ENCODE results near the gene CDK5. TPM values are rescaled to one million over a fixed set of nuclear protein-coding genes. Genes with fewer than 3 reads are reported as not detected.
"Not testable (repeated sequence)": the region's sequence is repeated elsewhere in the genome, so short reads cannot be mapped to it uniquely, and the experiment has no call there.

Gene CDK5
- total RNA-seq, 1 donor from 2014 or later: 4.2 TPM

DNA sequence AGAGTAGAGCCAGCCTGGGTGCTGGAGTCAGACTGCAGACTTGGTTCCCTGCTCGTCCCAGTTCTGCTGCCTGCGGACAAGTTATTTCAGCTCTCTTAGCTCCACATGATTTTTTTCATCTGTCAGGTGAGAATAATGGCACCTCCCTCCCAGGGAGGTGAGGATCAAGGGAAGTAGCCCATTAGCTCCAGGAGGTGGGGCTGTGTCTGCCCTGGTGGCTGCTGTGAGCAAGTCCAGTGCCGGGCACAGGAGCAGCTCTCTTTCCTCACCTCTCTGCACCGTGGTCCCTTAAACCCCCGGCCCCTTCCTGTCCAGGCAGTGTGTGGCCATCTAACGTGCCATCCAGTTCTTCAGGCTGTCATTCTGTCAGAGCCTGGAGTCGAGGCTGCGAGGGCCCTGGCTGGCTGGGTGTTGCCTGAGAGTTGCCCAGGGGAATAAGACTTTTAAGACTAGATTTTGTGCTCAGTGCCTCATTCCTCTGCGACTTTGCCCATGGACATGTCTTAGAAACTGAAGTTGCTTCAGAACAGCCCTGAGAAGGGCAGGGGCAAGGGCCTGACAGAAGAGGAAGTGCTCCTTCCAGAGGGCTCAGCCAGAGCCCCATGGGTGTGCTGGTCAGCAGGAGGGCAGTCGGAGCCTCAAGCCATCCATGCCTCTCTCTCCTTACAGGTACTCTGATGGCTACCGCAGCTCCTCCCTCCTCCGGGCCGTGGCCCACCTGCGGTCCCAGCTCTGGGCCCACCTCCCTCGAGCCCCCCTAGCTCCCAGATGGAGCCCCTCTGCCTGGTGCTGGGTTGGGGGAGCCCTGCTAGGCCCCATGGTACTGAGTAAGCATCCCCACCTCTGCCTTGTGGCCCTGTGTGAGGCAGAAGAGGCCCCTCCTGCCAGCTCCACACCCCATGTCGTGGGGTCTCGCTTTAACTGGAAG is 24.5 kb downstream of the CDK5 start:
- no peak for DNase-seq (ENCODE audit: extremely low spot score in 2 of 2)
- H3K9me3 ChIP-seq: no peaks in the 10 kb centered on the region
- H3K27ac ChIP-seq: no peak overlapping the region
- H3K36me3 ChIP-seq: peaks cover 0 to 33% of the 10 kb centered on the region in 2 donors
- TF ChIP-seq, protein P1, sequence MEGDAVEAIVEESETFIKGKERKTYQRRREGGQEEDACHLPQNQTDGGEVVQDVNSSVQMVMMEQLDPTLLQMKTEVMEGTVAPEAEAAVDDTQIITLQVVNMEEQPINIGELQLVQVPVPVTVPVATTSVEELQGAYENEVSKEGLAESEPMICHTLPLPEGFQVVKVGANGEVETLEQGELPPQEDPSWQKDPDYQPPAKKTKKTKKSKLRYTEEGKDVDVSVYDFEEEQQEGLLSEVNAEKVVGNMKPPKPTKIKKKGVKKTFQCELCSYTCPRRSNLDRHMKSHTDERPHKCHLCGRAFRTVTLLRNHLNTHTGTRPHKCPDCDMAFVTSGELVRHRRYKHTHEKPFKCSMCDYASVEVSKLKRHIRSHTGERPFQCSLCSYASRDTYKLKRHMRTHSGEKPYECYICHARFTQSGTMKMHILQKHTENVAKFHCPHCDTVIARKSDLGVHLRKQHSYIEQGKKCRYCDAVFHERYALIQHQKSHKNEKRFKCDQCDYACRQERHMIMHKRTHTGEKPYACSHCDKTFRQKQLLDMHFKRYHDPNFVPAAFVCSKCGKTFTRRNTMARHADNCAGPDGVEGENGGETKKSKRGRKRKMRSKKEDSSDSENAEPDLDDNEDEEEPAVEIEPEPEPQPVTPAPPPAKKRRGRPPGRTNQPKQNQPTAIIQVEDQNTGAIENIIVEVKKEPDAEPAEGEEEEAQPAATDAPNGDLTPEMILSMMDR (IDR thresholded peaks at IDR 0.05): no peak
- TF ChIP-seq POLR2A (IDR thresholded peaks at IDR 0.05) (no peak), POLR2AphosphoS5 (IDR thresholded peaks at IDR 0.05; ENCODE audit: insufficient read depth in 1 of 2, low read depth in 1 of 2) (no peak)
- H3K4me3 ChIP-seq: no peak overlapping the region
- peaks cover 13% of the 10 kb centered on the region for H3K4me1 ChIP-seq
- no peaks in the 10 kb centered on the region for H3K27me3 ChIP-seq
- intact Hi-C loops (cut with DNase I): no loop called here

DNA sequence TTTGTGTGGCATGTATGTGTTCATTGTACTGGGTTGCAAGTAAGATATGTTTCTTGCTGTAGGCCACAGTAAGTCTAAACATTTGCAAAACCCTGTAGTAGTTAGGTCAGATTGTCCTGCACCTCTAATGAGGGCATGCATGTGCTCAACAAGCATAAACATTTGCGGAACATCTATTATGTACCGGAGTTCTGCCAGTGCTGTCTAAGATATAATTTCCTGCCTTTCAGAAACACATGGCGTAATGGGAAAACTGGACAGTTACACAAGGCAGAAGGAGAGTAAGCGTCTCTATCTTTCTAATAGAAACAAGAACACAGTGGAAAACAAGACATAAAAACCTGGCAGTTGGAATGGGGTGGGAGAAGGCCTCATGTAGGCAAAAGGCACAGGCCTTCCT is 26.7 kb downstream of the CDK5 start:
- peaks cover 21% of the 10 kb centered on the region for H3K4me1 ChIP-seq
- intact Hi-C loops (cut with DNase I): no loop called here
- no peak overlapping the region for H3K27ac ChIP-seq
- peaks cover 0 to 23% of the 10 kb centered on the region in 2 donors for H3K36me3 ChIP-seq
- no peaks in the 10 kb centered on the region for H3K9me3 ChIP-seq
- TF ChIP-seq POLR2AphosphoS5 (IDR thresholded peaks at IDR 0.05; ENCODE audit: insufficient read depth in 1 of 2, low read depth in 1 of 2): no peak
- TF ChIP-seq, protein P1 (IDR thresholded peaks at IDR 0.05): no peak
- DNase-seq (ENCODE audit: extremely low spot score in 2 of 2): no peak
- no peak overlapping the region for H3K4me3 ChIP-seq
- H3K27me3 ChIP-seq: no peaks in the 10 kb centered on the region

DNA sequence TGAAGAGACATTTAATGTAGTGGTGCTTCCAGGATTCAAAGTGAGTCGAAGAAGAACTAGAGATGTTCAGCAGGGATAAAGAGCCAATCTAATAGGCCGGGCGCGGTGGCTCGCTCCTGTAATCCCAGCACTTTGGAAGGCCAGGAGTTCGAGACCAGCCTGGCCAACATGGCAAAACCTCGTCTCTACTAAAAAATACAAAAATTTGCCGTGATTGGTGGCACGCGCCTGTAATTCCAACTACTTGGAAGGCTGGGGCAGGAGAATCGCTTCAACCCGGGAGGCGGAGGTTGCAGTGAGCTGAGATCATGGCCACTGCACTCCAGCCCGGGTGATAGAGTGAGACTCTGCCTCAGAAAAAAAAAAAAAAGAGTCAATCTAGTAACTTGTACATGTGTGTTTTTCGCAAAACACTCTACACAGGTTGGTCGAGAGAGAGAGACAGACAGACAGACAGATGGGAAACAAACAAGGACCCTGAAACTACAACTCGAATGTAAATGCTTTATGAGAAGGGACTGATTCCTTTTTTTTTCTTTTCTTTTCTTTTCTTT is 28.7 kb downstream of the CDK5 start:
- Histone ChIP-seq H3K4me1 (peaks cover 21% of the 10 kb centered on the region), H3K27ac (peak overlapping the region; percentile 82), H3K9me3 (no peaks in the 10 kb centered on the region), H3K36me3 (peaks cover 0 to 3% of the 10 kb centered on the region in 2 donors), H3K27me3 (no peaks in the 10 kb centered on the region), H3K4me3 (peak overlapping the region; percentile 65 to 90)
- TF ChIP-seq POLR2A (IDR thresholded peaks at IDR 0.05) (no peak), POLR2AphosphoS5 (IDR thresholded peaks at IDR 0.05; ENCODE audit: insufficient read depth in 1 of 2, low read depth in 1 of 2) (no peak)
- TF ChIP-seq, protein P1 (IDR thresholded peaks at IDR 0.05): no peak
- DNase-seq (ENCODE audit: extremely low spot score in 2 of 2): no peak
- intact Hi-C loops (cut with DNase I): loop anchor here (2.0 kb wide), 1 partner anchor 54 kb away; the partner anchor contains the start of gene TMUB1

DNA sequence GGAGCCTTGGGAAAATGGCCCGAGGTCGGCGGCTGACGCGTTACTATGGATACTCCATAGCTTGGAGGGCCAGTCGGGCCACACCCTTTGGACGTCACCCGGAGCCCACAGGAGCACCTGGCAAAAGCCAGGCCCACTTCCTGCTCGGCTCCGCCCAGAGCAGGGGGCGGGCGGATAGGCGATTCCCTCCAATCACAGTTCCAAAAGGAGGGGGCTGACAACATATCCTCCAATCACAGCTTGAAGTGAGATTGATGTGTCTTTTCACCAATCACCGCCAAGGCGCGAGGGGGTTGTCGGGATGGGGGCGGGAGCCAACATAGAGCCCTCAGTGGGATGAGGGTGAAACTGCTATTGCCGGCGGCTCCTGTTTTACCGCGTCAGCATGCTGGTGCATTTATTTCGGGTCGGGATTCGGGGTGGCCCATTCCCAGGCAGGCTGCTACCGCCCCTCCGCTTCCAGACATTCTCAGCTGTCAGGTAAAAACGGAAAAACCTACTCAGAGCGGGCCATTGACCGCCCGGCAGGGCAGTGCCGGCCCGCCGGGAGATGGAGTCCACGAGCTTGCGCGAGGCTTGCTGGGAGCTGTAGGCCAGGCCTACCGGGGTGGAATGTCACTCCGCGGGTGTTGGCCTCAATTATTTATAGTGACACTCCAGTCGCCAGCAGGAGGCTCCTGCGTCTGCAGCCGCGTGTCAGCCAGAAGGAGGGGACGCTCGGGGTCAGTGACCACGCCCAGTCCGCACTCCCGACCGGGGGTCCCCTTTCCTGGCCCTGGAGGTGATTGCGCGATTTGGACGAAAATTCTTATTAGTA is 29.4 kb downstream of the CDK5 start, which contains the start of gene ABCB8:
Gene ABCB8 (plus strand): TSS at position 320 of the 817 bp plus-strand sequence. CDS start 66 bp downstream, at position 386.
- intact Hi-C loops (cut with DNase I): loop anchor here (2.0 kb wide), 1 partner anchor 54 kb away; the partner anchor contains the start of gene TMUB1

DNA sequence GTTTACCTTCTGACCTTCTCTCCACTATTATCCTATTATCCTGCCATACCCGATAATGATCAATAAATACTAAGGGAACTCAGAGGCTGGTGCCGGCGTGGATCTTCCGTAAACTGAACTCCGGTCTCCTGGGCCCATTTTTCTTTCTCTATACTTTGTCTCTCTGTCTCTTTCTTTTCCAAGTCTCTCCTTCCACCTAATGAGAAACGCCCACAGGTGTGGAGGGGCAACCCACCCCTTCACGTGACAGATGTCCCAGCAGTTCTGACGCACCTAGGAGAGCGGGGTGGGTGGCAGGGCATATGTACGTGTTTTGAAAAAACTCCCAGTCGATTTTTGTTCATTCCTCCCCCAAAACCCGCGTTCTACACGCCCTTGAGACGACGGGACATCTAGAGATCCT is 30.0 kb downstream of the CDK5 start:
- H3K27ac ChIP-seq: peak overlapping the region; percentile 82
- intact Hi-C loops (cut with DNase I): loop anchor here (2.0 kb wide), 1 partner anchor 55 kb away; the partner anchor contains the start of gene TMUB1
- DNase-seq (ENCODE audit: extremely low spot score in 2 of 2): not testable (repeated sequence)

More for the DNA sequence above, 29.4 kb downstream of the CDK5 start, which contains the start of gene ABCB8:
- Histone ChIP-seq H3K27me3 (no peaks in the 10 kb centered on the region), H3K9me3 (no peaks in the 10 kb centered on the region), H3K4me1 (peaks cover 21% of the 10 kb centered on the region), H3K4me3 (peak within 1 kb of the TSS; percentile 65 to 90), H3K36me3 (no peaks in the 10 kb centered on the region), H3K27ac (peak within 1 kb of the TSS; percentile 82)
- TF ChIP-seq POLR2A (IDR thresholded peaks at IDR 0.05): peak in 1 of 2 donors; percentile 57
- peak; percentile 88 to 96 for TF ChIP-seq POLR2AphosphoS5 (IDR thresholded peaks at IDR 0.05; ENCODE audit: insufficient read depth in 1 of 2, low read depth in 1 of 2)
- TF ChIP-seq, protein P1 (IDR thresholded peaks at IDR 0.05): peak; percentile 4 to 31 (median 31)
- peak; percentile 97 to 100 for DNase-seq (ENCODE audit: extremely low spot score in 2 of 2)

DNA sequence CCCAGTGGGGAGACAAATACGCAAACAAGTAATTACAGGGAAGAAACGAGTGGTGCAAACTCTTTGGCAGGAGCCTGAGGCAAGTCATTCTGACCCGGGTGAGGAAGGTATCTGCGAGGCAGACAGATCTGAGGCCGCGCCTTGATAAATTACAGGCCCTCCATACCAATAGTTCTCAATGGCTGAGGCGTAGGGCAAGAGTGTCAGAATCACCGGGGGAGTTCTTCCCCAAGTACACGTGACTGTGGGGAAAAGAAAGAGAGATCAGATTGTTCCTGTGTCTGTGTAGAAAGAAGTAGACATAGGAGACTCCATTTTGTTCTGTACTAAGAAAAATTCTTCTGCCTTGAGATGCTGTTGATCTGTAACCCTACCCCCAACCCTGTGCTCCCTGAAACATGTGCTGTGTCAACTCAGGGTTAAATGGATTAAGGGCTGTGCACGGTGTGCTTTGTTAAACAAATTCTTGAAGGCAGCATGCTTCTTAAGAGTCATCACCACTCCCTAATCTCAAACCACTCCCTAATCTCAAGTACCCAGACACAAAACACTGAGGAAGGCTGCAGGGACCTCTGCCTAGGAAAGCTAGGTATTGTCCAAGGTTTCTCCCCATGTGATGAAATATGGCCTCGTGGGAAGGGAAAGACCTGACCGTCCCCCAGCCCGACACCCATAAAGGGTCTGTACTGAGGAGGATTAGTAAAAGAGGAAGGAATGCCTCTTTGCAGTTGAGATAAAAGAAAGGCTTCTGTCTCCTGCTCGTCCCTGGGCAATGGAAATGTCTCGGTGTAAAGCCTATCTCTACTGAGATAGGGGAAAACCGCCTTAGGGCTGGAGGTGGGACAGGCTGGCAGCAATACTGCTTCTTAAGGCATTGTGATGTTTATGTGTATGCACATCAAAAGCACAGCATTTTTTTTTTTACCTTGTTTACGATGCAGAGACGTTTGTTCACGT is 30.6 kb downstream of the CDK5 start:
- peak overlapping the region in 1 of 2 donors; percentile 65 for H3K4me3 ChIP-seq
- H3K36me3 ChIP-seq; H3K27me3 ChIP-seq; H3K9me3 ChIP-seq; intact Hi-C loops (cut with DNase I); DNase-seq (ENCODE audit: extremely low spot score in 2 of 2): not testable (repeated sequence)
- H3K27ac ChIP-seq: peak overlapping the region; percentile 82
- peaks cover 21% of the 10 kb centered on the region for H3K4me1 ChIP-seq

More for the DNA sequence above, 30.0 kb downstream of the CDK5 start:
- H3K27me3 ChIP-seq, H3K36me3 ChIP-seq, H3K9me3 ChIP-seq: not testable (repeated sequence)
- H3K4me3 ChIP-seq: peak overlapping the region; percentile 65 to 90
- peaks cover 21% of the 10 kb centered on the region for H3K4me1 ChIP-seq

All from vagina (tissue), 2 donors.